Chondrocyte (in vitro differentiated cells): ENCODE results near the gene UROD. TPM values are rescaled to one million over a fixed set of nuclear protein-coding genes. Genes with fewer than 3 reads are reported as not detected.

Experiments used
- DNase-seq: peaks from one replicate; pipeline ENCODE4 v3.0.0; 2021; ENCODE audit warnings: mixed read lengths, low spot score
- H3K27ac Mint-ChIP-seq: one replicate; pipeline ENCODE4 v1.8.0; 2021; ENCODE audit warnings: mild to moderate bottlenecking, moderate library complexity, mixed read lengths; ENCODE audit not compliant: unreplicated experiment
- H3K27me3 Mint-ChIP-seq: 2 replicates; pipeline ENCODE4 v1.8.0; 2021; ENCODE audit warnings: low read depth, mixed read lengths
- H3K36me3 Mint-ChIP-seq: 2 replicates; pipeline ENCODE4 v1.8.0; 2021; ENCODE audit warnings: low read depth, mixed read lengths
- H3K4me1 Mint-ChIP-seq: 2 replicates; pipeline ENCODE4 v1.8.0; 2021; ENCODE audit warnings: low read depth, mild to moderate bottlenecking, mixed read lengths
- H3K4me3 Mint-ChIP-seq: one replicate; pipeline ENCODE4 v1.8.0; 2021; ENCODE audit warnings: mild to moderate bottlenecking, moderate library complexity, mixed read lengths; ENCODE audit not compliant: unreplicated experiment
- H3K9me3 Mint-ChIP-seq: 2 replicates; pipeline ENCODE4 v1.8.0; 2021; ENCODE audit warnings: low read depth, mixed read lengths
- CTCF ChIP-seq: fragments of 200-600 bp; sonication (generic); IDR thresholded peaks from 2 replicates; pipeline ENCODE4 v1.5.0; 2021; ENCODE audit warnings: antibody characterized with exemption, mild to moderate bottlenecking, moderate library complexity
- total RNA-seq: library from RNA; stranded (reverse); gene quantifications from 3 replicates; pipeline ENCODE4 v1.2.1, GENCODE V29; 2021

Gene UROD
- total RNA-seq, 1 donor from 2014 or later, result 99.7 TPM

DNA sequence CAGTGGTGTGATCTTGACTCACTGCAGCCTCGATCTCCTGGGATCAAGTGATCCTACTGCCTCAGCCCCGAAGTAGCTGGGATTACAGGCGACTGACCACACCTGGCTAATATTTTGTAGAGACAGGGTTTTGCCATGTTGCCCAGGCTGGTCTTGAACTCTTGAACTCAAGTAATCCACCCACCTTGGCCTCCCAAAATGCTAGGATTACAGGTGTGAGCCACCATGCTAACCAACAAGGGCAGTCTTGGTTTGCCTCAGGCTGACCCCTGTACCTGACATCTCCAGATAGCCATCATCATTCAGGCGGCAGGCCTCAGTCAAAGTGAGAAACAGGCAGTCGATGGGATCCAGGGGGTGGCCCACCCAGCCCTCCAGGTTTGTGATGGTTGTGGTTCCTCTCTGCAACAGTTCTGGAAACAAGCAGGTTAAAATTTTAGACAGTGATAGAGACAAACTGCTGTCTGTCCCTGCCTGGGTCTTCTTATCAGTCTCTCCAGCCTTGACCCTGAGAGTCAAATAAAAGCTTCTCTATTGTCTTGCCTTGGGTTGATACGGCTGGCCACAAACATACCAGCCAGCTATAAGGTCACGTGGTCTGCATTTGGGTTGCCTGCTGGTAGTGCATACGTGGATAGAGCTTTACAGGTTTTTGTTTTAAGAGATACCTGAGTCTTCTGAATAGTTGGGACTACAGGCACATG is 26.8 kb downstream of the UROD start:
- no peak for TF ChIP-seq CTCF
- peaks cover 1% of the 10 kb centered on the region for H3K36me3 Mint-ChIP-seq
- H3K4me3 Mint-ChIP-seq, result no peak overlapping the region
- H3K27ac Mint-ChIP-seq, result no peak overlapping the region
- DNase-seq, result no peak
- H3K27me3 Mint-ChIP-seq, result no peaks in the 10 kb centered on the region
- H3K4me1 Mint-ChIP-seq, result no peaks in the 10 kb centered on the region
- H3K9me3 Mint-ChIP-seq, result no peaks in the 10 kb centered on the region

DNA sequence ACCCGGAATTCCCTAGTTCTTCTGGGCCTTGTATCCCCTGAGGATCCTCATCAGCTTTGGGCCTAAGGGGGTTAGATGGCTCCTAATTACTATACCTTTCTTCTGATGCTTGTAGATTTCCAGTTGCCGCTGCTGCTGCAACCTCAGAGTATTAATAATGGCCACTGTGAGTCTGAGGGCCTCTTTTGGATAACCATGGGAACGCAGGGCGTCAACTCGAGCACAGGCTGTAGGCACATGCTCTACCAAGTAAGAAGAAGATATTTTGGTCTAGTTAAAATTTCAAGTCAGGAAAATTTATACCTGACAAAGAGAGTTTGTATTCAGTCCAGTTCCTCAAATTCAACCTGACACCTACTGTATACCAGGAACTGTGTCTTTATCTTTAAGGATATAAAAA is 28.2 kb downstream of the UROD start:
- TF ChIP-seq CTCF, result no peak
- H3K4me3 Mint-ChIP-seq, result no peak overlapping the region
- H3K4me1 Mint-ChIP-seq, result no peaks in the 10 kb centered on the region
- H3K9me3 Mint-ChIP-seq, result no peaks in the 10 kb centered on the region
- no peak for DNase-seq
- no peak overlapping the region for H3K27ac Mint-ChIP-seq
- H3K36me3 Mint-ChIP-seq, result peaks cover 1% of the 10 kb centered on the region
- H3K27me3 Mint-ChIP-seq, result no peaks in the 10 kb centered on the region

- Mint-ChIP-seq H3K36me3 (peaks cover 1% of the 10 kb centered on the region), H3K27ac (no peak overlapping the region), H3K4me3 (no peak overlapping the region), H3K9me3 (no peaks in the 10 kb centered on the region), H3K4me1 (no peaks in the 10 kb centered on the region), H3K27me3 (no peaks in the 10 kb centered on the region)
- no peak for DNase-seq
- TF ChIP-seq CTCF, result no peak
These were observed 31.0 kb downstream of the UROD start for GRCh38 chr1:45043094-45043493.

GRCh38 chr1:45044916-45045315 is 32.9 kb downstream of the UROD start:
- TF ChIP-seq CTCF, result no peak
- Mint-ChIP-seq H3K36me3 (peaks cover 1% of the 10 kb centered on the region), H3K27ac (no peak overlapping the region), H3K4me1 (no peaks in the 10 kb centered on the region), H3K4me3 (no peak overlapping the region), H3K27me3 (no peaks in the 10 kb centered on the region), H3K9me3 (no peaks in the 10 kb centered on the region)
- DNase-seq, result no peak

- DNase-seq, result no peak
- Mint-ChIP-seq H3K27me3 (no peaks in the 10 kb centered on the region), H3K4me1 (no peaks in the 10 kb centered on the region), H3K9me3 (no peaks in the 10 kb centered on the region), H3K4me3 (no peak overlapping the region), H3K36me3 (peaks cover 1% of the 10 kb centered on the region), H3K27ac (no peak overlapping the region)
- no peak for TF ChIP-seq CTCF
These were observed 35.0 kb downstream of the UROD start for GRCh38 chr1:45047032-45047431.
